NCI-H2171 treated with DMSO at 0.1 percent for 48 hours (cell line): Measurements from ENCODE around the gene RNF227.
"Not testable (repeated sequence)": the region's sequence is repeated elsewhere in the genome, so short reads cannot be mapped to it uniquely, and the experiment has no call there.

Source experiments
- DNase-seq: peaks from one replicate; lab custom pipeline; 2025; lab: John Stamatoyannopoulos, UW

Gene RNF227

GRCh38 chr17:7864384-7864783, 51.7 kb downstream of the RNF227 start:
- not testable (repeated sequence) for DNase-seq
